A673 (cell line): ENCODE results near the gene MTHFD1L.

Experiments
- CTCF ChIP-seq: fragments of 300-800, 200-600 bp; sonication (generic); conservative IDR thresholded peaks from 2 replicates; pipeline ENCODE4 v1.5.1; 2017; ENCODE audit warnings: low read depth, mild to moderate bottlenecking, antibody characterized with exemption, low read length, moderate library complexity, mixed read lengths
- EZH2 ChIP-seq: fragments of 200-600 bp; sonication (generic); IDR thresholded peaks from 2 replicates; pipeline ENCODE4 v1.6.1; 2017; ENCODE audit warnings: borderline replicate concordance, low read depth, mild to moderate bottlenecking, mixed read lengths, antibody characterized with exemption, low read length; ENCODE audit not compliant: poor library complexity, severe bottlenecking

GRCh38 chr6:151142676-151143075 lies 277.2 kb downstream of the MTHFD1L start:
- TF ChIP-seq CTCF (no peak), EZH2 (no peak)
